A673 (cell line): ENCODE measurements around the gene NECTIN4.

Source experiments
- CTCF ChIP-seq: fragments of 300-800, 200-600 bp; sonication (generic); conservative IDR thresholded peaks from 2 replicates; pipeline ENCODE4 v1.5.1; 2017; ENCODE audit warnings: low read depth, mild to moderate bottlenecking, antibody characterized with exemption, low read length, moderate library complexity, mixed read lengths
- EZH2 ChIP-seq: fragments of 200-600 bp; sonication (generic); IDR thresholded peaks from 2 replicates; pipeline ENCODE4 v1.6.1; 2017; ENCODE audit warnings: borderline replicate concordance, low read depth, mild to moderate bottlenecking, mixed read lengths, antibody characterized with exemption, low read length; ENCODE audit not compliant: poor library complexity, severe bottlenecking

- TF ChIP-seq CTCF, result no peak
- no peak for TF ChIP-seq EZH2
Observed at GRCh38 chr1:161038523-161039153, 50.7 kb downstream of the NECTIN4 start, which contains the start of gene TSTD1.
